ENCODE data around the gene ME3. TPM values are rescaled to one million over a fixed set of nuclear protein-coding genes. Genes with fewer than 3 reads are reported as not detected.
"Not testable (repeated sequence)": the region's sequence is repeated elsewhere in the genome, so short reads cannot be mapped to it uniquely, and the experiment has no call there.

ME3 gene
- total RNA-seq, 2 donors from 2014 or later: 13.8 to 20.3 TPM

- Histone ChIP-seq H3K36me3 (no peaks in the 10 kb centered on the region), H3K4me3 (no peak overlapping the region), H3K4me1 (no peaks in the 10 kb centered on the region), H3K27me3 (no peaks in the 10 kb centered on the region), H3K9me3 (no peaks in the 10 kb centered on the region), H3K27ac (no peak overlapping the region), H3K9ac (ENCODE audit: low read depth in 2 of 2, low read length in 2 of 2) (no peak overlapping the region)
- TF ChIP-seq CTCF (IDR thresholded peaks at IDR 0.05): no peak
- no peak for DNase-seq
- intact Hi-C loops (cut with DNase I): no loop called here
These were observed 241.2 kb downstream of the ME3 start for GRCh38 chr11:86431258-86431657.

- Histone ChIP-seq H3K27me3 (no peaks in the 10 kb centered on the region), H3K36me3 (no peaks in the 10 kb centered on the region), H3K4me1 (no peaks in the 10 kb centered on the region), H3K9ac (ENCODE audit: low read depth in 2 of 2, low read length in 2 of 2) (no peak overlapping the region), H3K4me3 (no peak overlapping the region), H3K9me3 (no peaks in the 10 kb centered on the region), H3K27ac (no peak overlapping the region)
- DNase-seq: no peak
- TF ChIP-seq CTCF (IDR thresholded peaks at IDR 0.05): no peak
- intact Hi-C loops (cut with DNase I): no loop called here
These were observed 245.0 kb downstream of the ME3 start for GRCh38 chr11:86427441-86427840.

DNA sequence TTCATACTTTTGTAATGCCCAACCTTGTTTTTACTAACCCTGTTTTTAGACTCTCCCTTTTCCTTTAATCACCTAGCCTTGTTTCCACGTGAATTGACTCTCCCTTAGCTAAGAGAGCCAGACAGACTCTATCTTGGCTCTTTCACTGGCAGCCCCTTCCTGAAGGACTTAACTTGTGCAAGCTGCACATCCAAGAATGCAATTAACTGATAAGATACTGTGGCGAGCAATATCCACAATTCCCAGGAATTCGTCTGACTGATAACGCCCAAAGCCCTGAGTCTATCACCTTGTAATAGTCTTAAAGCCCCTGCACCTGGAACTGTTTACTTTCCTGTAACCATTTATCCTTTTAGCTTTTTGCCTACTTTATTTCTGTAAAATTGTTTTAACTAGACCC, 248.9 kb downstream of the ME3 start:
- H3K9ac ChIP-seq (ENCODE audit: low read depth in 2 of 2, low read length in 2 of 2); H3K9me3 ChIP-seq; H3K4me3 ChIP-seq; intact Hi-C loops (cut with DNase I); H3K27me3 ChIP-seq; H3K36me3 ChIP-seq; H3K27ac ChIP-seq; H3K4me1 ChIP-seq; DNase-seq: not testable (repeated sequence)

DNA sequence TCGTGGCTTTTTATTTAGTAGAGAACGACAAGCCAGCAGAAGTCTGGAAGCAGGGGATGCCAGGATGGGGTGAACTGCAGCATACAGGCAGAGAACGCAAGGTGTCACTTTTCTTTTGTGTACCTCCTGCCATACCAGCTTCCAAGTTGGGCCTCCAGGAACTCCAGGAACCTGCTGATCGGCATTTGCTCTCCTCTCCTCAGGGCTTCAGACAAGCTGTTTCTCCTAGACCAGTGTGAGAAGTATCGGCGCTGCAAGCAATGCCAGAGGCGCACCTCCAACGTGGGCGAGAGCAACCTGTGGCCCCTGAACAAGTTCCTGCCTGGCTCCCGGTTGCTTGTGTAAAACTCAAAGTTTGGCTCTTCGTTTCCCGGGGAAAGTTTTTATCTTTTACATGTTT, 250.0 kb downstream of the ME3 start:
- DNase-seq: no peak
- Histone ChIP-seq H3K9me3 (no peaks in the 10 kb centered on the region), H3K36me3 (no peaks in the 10 kb centered on the region), H3K27ac (no peak overlapping the region), H3K4me1 (no peaks in the 10 kb centered on the region), H3K4me3 (no peak overlapping the region), H3K27me3 (no peaks in the 10 kb centered on the region), H3K9ac (ENCODE audit: low read depth in 2 of 2, low read length in 2 of 2) (no peak overlapping the region)
- intact Hi-C loops (cut with DNase I): no loop called here
- no peak for TF ChIP-seq CTCF (IDR thresholded peaks at IDR 0.05)

DNA sequence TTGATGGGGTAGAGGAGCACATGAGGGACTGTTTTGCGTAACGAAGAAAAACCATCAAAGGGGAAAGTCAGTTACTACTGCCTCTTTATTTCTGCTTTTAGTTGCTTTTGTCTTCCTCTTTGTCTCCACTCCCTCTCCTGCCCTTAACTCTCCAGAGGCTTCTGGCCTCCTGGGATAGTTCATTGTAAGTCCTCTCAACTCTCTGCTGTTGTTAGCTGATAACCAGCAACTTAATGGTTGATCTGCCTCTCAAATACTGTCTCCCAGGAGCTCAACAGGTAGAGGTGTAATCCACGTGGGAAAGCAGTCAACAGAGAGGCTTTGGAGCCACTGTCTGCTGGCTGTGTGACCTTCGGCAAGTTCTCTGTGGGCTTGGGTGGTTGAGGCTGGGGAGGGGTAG, 250.5 kb downstream of the ME3 start:
- Histone ChIP-seq H3K4me1 (no peaks in the 10 kb centered on the region), H3K4me3 (no peak overlapping the region), H3K36me3 (no peaks in the 10 kb centered on the region), H3K27ac (no peak overlapping the region), H3K9me3 (no peaks in the 10 kb centered on the region), H3K27me3 (no peaks in the 10 kb centered on the region), H3K9ac (ENCODE audit: low read depth in 2 of 2, low read length in 2 of 2) (no peak overlapping the region)
- no peak for TF ChIP-seq CTCF (IDR thresholded peaks at IDR 0.05)
- intact Hi-C loops (cut with DNase I): no loop called here
- DNase-seq: no peak

DNA sequence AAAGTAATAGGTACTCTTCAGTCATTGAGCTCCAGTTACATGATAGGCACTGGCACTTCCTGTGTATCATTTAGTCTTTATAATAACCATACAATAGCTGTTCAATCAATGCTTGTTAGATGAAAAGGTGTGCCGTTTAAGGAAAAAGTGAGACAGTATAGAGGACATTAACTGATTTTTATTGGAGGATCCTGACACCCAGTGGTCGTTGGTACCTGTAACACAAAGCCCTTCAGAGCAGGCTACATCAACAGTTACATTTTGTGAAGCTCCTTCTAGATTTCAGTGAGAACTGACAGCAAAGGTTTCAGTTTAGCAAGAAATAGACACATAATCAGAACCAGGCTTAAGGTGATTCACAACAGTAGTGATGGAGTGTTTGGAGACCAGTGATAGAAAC, 253.5 kb downstream of the ME3 start:
- no peak for TF ChIP-seq CTCF (IDR thresholded peaks at IDR 0.05)

More for the DNA sequence above, 253.5 kb downstream of the ME3 start:
- no peak overlapping the region for H3K4me3 ChIP-seq
- no peak overlapping the region for H3K9ac ChIP-seq (ENCODE audit: low read depth in 2 of 2, low read length in 2 of 2)
- no peak overlapping the region for H3K27ac ChIP-seq
- intact Hi-C loops (cut with DNase I): no loop called here
- H3K9me3 ChIP-seq: no peaks in the 10 kb centered on the region
- H3K4me1 ChIP-seq: no peaks in the 10 kb centered on the region
- no peaks in the 10 kb centered on the region for H3K27me3 ChIP-seq
- no peaks in the 10 kb centered on the region for H3K36me3 ChIP-seq
- DNase-seq: no peak

Measured in colonic mucosa (tissue), 4 donors.